Choroid plexus epithelial cell (primary cell): ENCODE data around the gene TMEM74B.

Experiments used
- DNase-seq: peaks from one replicate; pipeline ENCODE4 v3.0.0-alpha.2; 2010; ENCODE audit warnings: low read depth
- H3K4me3 ChIP-seq: 2 replicates; pipeline ENCODE4 v1.5.1; 2011; ENCODE audit warnings: low read depth, mild to moderate bottlenecking, control low read depth, low read length, moderate library complexity
- CTCF ChIP-seq: conservative IDR thresholded peaks from 2 replicates; pipeline ENCODE4 v1.5.1; 2011; ENCODE audit warnings: low read depth, mild to moderate bottlenecking, control low read depth, inconsistent platforms, low read length, moderate library complexity

TMEM74B gene

DNA sequence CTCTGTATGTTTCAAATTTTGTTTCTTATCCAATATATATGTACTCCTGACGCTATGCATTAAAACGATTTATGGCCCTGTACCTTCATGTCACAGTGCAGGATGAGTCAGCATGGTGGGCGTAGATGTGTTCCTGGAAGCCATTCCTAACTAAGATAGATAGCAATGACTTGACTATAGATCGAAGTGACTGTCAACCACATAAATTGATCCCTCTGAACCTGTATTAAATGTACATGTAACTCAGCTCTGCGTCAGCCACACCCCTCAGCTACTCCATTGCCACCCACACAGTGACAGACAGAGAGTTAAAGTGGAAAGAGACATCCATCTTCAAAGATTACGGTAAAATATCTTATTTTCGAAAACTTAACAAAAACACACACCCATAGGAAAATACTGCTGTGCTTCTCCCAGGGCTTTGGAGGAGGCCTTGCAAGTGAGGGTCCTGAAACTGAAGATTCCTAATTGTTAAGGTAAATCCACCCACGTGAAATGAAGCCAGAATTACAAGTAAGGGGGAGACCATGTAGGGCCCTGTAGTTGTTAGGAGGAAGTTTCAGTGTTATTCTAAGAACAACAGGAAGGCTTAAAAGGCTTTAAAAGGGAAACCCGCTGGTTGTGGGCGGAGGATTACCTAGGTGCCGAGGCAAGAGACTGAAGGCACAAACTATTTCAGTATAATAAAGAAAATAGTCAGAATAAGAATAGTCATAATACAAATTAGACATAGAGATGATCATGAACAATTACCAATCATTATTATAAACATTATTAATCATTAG is 30.8 kb upstream of the TMEM74B start:
- no peak overlapping the region for H3K4me3 ChIP-seq
- DNase-seq: no peak
- TF ChIP-seq CTCF: no peak

DNA sequence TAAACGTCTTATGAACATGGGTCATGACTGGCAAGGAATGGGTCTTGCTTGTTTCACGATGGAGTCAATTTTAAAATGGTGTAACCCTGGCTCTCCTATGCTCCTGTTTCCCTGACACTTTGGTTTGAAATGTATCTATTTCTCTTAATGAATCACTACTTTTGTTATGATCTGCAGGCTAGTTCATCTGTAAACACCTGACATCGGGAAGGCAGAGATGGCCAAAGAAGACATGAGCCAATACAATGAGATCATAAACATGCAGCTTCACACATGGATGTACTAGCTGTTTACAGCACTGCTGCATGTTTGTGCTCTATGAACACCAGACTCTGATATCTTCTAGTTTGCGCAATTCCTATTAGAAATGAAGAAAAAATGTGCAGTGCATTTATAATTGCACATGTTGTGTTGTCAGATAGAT is 30.1 kb upstream of the TMEM74B start:
- DNase-seq: no peak
- no peak overlapping the region for H3K4me3 ChIP-seq
- TF ChIP-seq CTCF: no peak

DNA sequence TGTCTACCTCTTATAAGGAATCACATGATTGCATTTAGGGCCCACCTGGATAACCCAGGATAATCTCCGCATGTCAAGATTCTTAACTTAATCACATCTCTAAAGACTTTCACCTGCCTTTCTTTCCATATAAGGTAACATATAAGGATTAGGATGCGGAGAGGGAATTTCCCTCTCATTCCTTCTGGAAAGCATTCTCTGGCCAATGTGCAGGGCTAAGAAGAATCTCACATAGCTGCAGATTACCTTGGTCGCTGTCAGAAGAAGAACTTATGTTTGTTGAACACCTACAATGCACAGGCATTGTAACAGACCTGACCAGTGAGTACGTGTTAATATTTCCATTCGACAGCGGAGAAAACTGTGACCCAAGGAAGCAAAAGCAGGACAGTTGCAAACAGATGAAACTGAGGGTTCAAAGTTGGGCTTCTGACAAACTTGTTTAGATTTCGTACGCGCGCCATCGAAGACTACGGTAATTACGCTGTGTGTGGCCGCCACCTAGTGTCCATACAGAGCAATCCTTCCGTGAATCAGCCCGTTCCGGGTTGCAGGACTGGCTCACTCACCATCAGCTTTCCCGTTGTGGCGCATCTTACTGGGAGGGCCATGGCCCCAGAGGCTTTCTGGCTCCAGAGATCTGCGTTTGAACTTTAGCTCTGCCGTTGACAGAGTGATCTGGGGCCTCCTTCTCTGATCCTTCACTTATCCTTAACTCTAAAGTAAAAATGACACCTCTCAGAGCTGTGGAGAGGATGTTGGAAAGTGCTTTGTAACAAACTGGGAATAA is 28.0 kb upstream of the TMEM74B start:
- TF ChIP-seq CTCF: peak; percentile 86
- peak; percentile 84 for DNase-seq
- H3K4me3 ChIP-seq: no peak overlapping the region

- TF ChIP-seq CTCF: no peak
- no peak for DNase-seq
- H3K4me3 ChIP-seq: no peak overlapping the region
These were observed 27.2 kb upstream of the TMEM74B start for GRCh38 chr20:1212023-1212422.

GRCh38 chr20:1210501-1210900 is 25.7 kb upstream of the TMEM74B start:
- no peak for TF ChIP-seq CTCF
- peak; percentile 29 for DNase-seq
- no peak overlapping the region for H3K4me3 ChIP-seq

GRCh38 chr20:1209447-1210387 is 24.9 kb upstream of the TMEM74B start:
- peak; percentile 68 for TF ChIP-seq CTCF
- DNase-seq: peak; percentile 45

More at GRCh38 chr20:1209447-1210387, 24.9 kb upstream of the TMEM74B start:
- no peak overlapping the region for H3K4me3 ChIP-seq
